ENCODE results near the gene LHX2.

LHX2 gene

DNA sequence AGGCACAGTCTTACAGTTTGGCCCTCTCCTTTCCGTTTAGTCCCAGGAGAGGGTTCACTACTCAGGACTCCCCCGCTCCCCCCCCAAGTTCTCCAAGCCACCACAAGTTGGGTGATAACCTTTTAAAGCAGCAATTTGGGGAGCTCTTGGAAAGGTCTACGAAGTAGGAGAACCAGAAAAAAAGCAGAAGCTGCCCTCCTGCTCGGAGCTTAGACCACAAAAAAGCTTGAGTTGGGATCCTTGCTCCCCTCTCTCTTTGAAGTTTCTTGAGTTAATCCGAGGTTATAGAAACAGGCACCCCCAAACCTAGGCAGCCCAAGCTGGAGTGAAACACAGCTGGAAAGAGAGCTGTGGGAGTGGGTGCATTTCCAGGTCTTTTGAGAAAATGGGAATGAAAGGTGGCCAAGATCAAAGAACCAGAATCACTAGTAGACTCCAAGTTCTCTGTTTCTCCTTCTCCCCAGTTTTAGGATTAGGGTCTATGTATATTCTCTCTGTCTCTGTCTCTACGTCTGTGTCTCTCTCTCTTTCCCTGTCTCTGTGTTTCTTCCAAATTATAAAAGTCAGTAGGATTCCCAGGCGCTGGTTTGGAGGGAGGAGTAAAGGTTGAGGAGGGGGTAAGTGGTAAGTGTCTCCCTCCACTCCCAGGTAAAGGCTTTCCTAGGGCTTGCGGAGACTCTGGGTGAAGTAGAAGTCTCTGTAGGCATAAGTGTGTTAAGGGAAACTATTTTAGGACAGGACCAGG is 2.8 kb downstream of the LHX2 start:
- DNase-seq = no peak

DNA sequence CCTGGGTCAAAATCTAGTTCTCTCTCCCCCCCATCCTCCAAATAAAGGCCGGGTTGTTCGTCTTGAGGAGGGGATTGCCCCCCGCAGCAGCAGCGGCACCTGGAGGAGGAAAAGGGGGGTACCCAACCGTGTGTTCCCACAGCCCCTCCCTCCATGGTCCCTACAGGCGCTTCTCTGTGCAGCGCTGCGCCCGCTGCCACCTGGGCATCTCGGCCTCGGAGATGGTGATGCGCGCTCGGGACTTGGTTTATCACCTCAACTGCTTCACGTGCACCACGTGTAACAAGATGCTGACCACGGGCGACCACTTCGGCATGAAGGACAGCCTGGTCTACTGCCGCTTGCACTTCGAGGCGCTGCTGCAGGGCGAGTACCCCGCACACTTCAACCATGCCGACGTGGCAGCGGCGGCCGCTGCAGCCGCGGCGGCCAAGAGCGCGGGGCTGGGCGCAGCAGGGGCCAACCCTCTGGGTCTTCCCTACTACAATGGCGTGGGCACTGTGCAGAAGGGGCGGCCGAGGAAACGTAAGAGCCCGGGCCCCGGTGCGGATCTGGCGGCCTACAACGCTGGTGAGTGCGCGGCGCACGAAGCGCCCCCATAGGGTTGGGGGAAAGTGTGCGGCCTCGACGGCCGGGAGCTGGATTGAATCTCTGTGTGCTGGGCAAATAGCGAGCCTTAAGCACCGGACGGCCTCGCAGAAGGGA is 3.5 kb downstream of the LHX2 start:
- no peak for DNase-seq

DNA sequence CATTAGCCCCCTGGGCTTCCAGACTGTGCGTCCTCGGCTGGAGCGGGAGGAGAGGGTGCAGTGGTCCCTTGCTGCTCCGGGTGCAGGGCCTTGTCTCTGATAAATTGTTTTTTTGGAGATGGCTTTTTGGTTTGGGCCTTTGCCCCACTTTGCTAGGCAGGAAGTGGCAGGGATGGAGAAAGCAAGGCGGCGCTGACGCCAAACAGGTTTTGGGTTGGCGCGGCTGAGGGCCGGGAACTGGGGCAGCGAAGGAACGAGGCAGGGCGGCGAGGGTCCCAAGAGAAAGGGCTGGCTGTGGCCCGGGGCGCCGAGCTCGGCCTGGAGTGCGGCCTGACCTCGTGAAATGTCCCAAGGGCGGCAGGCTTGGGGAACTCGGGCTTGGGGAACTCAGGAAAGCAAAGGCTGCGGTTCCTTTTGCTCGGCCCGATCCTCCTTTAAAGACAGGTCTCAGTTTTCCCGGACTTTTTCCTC is 4.1 kb downstream of the LHX2 start:
- DNase-seq = no peak

DNA sequence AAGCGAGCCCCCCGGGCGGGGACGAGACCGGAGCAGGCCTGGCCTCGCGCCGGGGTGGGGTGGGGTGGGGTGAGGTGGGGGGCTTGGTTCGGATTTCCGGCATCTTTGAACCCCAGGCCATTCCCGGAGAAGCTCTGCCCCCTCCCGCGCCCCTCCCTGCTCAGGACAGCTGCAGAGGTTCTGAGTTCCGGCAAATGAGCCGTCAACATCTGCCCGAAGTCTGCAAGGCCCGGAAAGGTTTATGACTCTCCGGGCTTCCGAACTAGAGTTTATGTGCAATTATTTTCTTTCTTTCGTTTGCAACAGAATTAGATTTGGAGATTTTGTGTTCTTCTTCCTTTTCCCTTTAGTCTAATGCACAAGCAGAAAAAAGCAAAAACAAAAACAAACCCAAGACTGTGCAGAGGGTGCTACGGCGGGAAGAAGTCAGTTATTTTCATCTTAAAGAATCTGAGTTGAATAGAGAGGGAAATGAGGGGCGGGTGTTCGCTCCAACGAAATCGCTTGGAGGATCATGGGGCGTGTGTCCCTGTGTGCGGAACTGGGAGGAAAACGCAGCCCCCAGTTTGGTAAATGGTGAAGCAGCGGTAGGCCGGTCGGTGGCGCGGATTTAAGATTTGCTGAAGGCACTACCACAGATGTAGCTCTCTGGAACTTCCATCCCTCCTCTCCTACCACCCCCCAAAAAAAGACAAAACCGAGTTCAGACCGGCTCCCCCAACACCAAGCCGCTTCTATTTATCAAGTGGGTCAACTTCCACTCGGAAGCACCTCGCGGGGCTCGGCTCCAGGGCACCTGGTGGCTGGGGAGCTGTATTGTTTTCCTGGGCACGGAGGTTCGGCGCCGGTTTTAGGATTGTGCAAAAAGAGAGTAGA is 4.8 kb downstream of the LHX2 start:
- no peak for DNase-seq

DNA sequence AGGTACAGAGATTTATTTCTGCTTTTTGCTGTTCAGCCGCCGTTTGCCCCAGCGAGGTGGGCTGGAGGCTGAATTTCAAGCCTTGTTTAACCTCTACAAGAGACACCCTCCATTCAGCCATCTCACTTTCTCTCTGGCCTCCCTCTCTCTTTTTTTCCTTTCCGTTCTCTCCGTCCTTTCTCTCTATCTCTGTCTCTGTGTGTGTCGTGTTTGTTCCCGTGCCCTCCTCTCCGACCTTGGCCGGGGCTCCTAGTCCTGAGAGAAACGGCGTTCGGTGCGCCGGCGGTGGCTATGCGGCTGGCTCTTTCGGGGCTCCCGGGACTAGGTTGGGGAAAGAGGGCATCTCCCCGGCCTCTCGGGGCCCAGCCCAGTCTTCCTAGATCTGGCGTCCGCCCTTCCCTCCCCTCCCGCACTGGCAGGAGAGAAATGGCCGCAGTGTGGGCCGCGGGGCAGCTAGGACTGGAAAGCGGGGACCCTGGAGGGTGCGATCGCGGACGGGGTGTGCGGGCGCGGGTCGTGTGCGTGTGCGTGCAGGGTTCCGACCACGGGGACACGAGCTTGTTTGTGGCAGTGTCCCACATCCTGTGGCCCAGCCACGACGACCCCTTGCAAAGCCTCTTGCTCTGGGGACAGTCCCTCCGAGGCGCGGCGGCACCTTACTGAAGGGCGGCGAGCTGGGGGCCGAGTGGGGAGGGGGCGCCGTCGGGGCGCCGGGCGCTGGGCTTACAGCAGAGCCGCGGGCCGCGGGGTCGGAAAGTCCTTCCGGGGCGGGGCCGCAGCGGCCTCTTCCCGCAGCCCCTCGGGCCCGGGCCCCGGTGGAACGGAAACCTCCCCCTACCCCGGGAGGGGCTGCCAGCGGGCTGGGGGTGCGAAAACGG is 5.7 kb downstream of the LHX2 start:
- DNase-seq = no peak

DNA sequence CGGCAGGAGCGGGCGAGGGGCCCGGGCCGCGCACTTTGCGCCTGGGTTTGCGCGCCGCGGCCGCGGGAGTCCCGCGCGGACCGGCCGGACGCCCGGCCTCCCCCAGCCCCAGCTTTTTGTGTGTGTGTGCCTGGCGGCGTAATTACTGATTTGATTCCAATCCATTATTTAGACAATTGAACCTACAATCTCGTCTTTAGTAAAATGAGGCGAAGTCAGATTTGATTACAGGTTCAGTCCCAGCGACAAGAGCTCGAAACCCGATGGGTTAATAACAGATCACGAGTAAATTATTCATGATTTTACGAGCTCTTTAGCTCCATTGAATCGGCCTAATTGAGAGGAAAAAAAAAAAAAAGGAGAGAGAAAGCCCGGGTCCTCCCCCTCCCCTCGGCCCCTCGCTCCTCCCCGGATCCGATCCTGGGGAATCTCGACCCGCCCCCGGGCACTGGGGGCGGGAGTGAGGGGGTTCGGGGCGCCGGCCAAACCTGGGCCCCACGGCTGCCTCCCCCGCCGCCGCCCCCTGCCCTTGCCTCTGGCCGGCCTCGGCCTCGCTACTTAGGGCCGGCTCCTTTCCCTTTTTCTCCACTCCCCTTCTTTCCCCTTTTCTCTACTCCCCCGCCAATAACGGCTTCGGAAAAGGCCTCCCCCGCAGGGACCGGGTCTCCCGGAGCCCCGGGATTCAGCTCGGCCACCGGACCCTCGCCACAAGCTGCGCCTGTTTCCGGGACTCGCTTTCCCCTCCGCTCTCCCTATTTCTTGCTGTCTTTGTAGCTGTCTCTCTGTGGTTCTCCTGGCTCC is 6.6 kb downstream of the LHX2 start:
- DNase-seq = no peak

DNA sequence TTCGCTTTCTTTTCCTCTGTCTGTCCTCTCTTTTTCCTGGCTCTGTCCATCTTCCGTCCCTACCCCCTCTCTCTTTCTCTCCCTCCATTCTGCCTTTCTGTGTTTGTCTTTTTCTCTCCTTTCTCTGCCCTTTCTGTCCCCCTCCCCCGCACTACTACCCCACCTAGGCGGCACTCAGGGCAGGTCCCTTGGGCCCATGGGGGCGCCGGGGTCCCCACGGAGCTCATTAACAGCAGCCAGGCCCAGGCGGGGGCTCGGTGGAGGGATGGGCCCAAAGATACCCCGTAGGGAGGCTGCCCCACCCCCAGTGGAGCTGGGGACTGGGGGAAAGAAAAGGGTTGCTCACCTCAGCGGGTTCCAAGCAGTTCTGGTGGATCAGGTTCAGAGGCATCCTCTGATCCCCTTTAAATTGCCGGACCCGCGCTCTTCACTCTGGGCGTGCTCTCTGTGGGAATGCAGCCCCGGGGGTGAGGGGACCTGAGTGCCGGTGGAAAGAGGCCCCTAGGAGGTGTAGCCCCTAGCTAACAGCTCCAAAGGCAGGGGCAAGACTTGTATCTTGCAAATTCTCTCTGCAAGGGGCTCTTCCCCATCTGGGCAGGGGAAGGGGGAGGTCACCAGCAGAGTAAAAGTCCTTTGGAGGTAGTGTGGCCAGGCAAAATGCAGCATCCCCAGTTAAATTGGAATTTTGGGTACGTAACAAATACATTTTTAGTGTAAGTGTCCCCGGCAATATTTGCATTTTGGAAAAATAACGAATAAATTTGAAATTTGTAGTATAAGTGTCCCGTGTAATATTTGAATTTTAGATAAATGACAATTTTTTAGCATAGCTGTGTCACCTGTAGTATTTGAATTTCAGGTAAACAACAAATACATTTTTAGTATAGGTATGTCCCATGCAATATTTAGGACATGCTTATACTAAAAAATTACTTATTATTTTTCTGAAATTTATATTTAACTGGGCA is 7.4 kb downstream of the LHX2 start:
- DNase-seq = no peak

DNA sequence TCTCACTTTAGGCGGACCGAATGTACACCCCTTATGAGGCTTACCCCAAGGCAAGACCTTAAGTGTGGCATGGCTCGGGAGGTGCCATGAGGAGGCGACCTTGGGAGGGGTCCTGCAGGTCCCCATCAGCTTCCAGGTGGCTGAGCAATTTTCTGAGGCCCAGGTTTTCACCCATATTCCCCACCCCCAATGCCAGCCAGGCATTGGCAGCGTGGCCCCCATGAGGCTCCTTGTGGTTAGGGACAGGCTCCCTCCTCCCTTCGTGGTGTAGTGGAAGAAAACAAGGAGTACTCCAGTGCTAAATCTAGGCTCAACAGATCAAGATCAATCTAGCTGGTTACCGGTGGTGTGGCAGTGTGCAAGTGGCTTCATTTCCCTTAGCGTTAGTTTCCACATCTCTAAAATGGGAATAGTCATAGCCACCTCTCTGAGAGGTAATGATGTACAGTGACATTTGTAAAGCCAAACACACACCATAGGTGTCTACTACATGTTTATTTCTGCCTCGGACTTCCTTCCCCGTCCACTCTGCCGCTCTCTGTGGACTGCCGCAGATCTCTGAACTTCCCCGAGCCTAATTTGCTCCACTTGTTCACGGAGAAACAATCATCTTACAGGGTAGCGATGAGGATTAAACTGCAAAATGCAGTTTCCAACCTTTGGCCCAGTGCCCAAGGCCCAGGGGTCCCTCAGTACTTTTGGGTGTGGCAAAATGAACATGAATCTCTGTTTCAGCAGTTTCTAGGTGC is 8.4 kb downstream of the LHX2 start:
- no peak for DNase-seq

DNA sequence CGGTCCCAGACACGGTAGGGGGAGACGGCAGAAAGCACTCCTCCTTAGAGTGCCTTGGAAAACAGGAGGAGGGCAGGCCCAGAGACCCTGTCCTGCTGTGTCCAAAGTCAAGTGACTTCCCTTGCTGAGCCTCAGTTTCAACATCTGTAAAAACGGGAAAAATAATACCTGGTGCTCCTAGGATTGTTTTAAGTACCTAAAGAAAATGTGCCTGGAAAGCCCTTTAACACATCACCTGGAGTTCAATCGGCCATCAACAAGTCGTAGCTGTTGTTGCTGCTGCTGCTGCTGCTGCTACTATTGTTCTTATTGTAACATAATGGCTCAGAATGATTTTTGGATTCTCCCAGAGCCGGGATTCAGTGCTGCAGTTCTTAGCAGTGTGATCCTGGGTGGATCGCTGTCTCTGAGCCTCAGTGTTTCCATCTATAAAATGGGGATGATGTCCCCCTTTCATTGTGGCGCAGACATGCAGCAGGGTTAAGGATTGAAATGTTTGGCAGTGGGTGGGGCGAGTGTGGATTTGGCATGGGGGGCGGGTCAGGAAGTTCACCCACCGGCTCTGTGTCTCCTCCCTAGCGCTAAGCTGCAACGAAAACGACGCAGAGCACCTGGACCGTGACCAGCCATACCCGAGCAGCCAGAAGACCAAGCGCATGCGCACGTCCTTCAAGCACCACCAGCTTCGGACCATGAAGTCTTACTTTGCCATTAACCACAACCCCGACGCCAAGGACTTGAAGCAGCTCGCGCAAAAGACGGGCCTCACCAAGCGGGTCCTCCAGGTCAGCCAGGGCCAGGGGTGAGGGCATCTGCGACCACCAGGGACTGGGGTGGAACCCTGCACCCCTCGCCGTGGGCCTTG is 9.2 kb downstream of the LHX2 start:
- peak; percentile 27 for DNase-seq

DNA sequence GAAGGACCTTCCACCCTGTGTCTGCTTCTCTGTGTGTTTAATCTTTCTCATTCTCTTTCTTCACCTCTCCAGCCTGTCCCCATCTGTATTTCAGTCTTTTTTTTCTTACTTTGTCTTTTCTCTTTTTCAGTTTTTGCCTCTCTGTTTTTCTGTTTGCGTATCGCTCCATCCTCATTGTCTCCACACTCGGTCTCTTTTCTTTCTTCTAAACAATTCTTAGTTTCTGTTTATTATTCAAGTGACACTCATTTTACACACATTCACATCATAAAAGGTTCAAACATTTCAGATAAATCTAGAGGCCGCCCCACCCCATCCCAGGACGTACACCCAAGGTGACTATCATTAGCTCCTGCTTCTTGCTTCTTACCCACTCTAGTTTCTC is 9.8 kb downstream of the LHX2 start:
- DNase-seq = no peak

DNA sequence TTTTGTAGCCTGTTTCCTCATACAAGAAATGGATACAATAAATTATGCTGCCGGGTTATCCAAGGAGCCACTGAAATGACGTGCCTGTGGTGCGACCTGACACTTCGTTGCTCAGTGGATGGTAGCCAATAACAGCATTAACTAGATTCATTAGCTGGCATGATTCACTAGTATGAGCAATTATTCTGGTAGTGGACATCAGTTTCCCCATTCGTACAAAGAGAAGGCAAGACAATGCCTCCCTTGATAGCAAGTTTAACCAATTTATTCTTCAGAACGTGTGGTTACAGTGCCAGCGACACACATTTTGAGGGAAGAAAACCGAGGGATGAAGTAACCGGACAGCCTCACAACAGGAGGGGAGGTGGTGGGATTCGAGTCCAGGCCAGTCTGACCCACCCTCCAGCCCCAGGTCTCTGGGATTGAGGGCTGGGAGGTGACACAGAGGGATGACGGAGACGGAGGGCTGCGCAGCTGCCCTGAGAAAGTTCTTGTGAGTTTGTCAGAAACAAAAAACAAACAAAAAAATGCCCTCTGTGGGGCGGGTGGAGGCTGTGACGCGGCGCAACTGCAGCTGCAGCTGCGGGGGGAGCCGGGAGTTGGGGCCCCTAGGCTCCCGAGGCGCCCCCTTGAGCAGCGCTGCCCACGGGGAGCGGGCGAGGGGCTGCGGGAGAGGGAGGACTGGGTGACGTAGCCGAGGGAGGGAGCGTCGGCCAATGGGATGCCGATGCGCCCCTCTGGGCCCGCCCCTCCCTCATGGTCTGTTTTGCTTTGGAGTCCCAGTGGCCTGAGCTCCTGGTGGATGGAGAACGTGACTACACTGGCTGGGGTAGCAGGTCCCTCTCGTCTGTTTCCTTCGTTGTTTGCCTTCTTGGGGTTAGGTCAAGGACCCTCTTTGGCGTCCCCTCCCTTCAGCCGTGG is 10.9 kb downstream of the LHX2 start:
- DNase-seq = no peak

DNA sequence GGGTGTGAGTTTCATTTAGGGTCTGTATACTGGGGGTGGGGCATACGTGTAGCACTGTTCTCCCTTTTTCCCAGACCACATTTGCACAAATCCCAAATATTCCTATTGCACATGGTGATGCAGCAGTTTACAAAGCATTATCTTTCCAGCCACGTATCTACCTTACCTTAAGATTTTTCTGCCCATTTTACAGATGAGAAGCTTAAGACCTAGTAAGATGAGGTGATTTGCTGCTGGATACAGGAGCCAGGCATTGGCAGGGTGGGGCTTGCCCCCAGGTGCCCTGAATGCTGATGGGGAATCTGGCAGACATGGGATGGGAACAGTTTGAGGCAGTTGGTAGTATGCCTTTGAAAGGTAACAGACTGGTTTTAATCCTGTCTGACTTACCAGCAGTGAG is 12.5 kb downstream of the LHX2 start:
- no peak for DNase-seq

DNA sequence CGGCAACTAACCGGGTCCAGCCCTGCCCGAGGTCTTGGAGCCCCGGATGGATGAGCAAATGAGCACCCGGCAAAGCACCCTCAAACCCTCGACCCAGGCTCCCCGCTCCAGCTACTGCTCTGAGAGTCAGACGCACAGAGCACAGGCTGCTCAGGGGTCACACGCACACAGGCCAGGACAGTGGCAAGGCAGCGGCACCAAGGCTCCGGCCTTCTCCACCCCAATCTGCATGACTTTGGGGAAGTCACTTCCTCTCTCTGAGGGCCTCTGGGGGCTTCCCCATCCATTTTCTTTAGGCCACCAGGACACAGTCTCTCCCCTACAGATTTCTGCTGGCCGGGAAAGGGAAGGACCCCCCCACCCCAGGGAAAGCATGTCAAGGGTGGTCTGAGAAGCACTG is 18.0 kb downstream of the LHX2 start:
- DNase-seq = no peak

DNA sequence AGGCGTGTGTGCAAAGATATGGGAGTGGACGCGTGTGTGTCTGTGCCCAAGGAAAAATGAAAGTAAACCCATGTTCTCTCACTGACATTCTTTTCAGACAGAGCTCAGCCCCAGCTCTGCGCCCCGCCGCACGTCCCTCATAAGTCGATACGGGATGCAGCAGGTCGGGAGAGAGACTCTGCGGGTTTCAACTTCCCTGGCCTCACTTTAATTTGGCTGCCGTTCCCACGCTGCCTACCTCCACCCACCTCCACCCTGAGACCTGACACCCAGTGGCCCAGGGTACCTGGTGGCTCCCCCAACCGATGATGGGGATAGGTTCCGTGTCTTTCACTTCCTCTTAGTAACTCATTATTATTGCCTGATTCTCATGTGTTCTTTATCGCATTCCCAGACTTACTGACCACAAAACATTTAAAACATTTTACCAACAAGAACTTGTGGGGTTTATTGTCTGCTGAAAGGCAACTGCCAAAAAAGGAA is 19.4 kb downstream of the LHX2 start:
- DNase-seq = no peak

DNA sequence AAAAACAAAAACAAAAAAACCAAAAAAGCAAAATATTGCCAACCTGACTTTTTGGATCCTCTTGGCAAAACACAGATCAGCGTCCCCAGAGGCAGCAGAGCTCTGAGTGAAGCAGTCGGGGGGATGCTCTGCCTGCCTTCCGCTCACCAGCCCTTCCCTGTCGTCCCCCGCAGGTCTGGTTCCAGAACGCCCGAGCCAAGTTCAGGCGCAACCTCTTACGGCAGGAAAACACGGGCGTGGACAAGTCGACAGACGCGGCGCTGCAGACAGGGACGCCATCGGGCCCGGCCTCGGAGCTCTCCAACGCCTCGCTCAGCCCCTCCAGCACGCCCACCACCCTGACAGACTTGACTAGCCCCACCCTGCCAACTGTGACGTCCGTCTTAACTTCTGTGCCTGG is 20.7 kb downstream of the LHX2 start:
- no peak for DNase-seq

DNA sequence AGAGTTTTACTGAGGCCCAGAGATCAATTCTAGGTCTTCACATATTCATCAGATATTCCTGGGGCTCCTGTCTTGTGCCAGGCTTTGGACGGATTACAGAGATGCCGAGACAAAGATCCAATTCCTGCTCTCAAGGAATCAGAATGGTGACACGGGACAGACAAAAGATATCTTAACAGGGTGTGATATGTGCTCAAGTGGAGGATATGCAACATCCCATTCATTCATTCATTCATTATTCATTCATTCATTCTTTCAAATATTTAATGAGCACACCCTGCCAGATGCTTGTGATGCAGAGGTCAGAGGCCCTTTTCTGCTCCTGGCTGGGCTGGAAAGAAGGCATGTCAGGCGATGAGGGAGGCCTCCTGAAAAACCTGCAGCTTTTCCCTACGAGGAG is 21.8 kb downstream of the LHX2 start:
- DNase-seq = no peak

DNA sequence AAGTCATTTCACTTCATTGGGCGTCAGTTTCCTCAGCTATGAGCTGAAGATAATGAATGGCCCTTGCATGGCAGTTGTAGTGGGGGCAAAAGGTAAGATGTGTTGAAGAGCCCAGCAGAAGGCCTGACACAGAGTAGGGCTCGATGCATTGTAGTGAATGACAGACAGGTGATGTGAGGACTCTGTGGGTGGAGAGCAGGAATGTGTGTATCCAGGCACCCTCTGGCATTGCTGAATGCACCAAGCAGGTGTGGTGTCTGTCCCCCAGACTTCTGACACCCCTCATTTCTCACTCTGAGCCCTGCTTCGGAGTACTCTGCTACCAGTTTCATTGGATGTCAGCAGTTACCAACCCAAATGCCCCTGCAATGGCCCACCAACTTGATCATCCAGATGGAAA is 22.4 kb downstream of the LHX2 start:
- no peak for DNase-seq
